PC-9 (cell line): ENCODE data around the gene CCDC106. TPM values are rescaled to one million over a fixed set of nuclear protein-coding genes. Genes with fewer than 3 reads are reported as not detected.

ENCODE experiments used
- BruUV-seq: library from RNA; stranded (reverse); fragments of 400-500 nt; replicated peaks from 2 replicates; lab custom pipeline; 2021; lab: Mats Ljungman, UMichigan
- CTCF ChIA-PET: fragments of 300-600 bp; sonication (Branson Sonifier 250); formaldehyde crosslinking; loops from one replicate; lab custom pipeline; 2022; ENCODE audit warnings: antibody characterized with exemption; lab: Charles Lee
- POLR2A ChIA-PET: fragments of 300-600 bp; sonication (Branson Sonifier 250); formaldehyde crosslinking; loops from one replicate; lab custom pipeline; 2022; ENCODE audit warnings: antibody characterized with exemption; ENCODE audit not compliant: unreplicated experiment; lab: Charles Lee
- DNase-seq, 2 experiments: peaks; one replicate each; pipeline versions ENCODE4 v3.0.0 to v3.0.0-alpha.2; 2015 to 2022; ENCODE audit warnings: mixed read lengths in 1 of 2
- H2AFZ ChIP-seq: fragments of 200-600 bp; sonication (generic); 2 replicates; pipeline ENCODE4 v1.8.1; 2017; ENCODE audit warnings: antibody characterized with exemption
- H3F3A ChIP-seq: fragments of 200-600 bp; sonication (generic); 2 replicates; pipeline ENCODE4 v1.8.1; 2017; ENCODE audit warnings: antibody characterized with exemption, mild to moderate bottlenecking, low read depth; ENCODE audit not compliant: insufficient read depth
- H3K27ac ChIP-seq: fragments of 200-600 bp; sonication (generic); 2 replicates; pipeline ENCODE4 v1.6.1; 2016; ENCODE audit warnings: mixed run types
- H3K27me3 ChIP-seq: fragments of 200-600 bp; sonication (generic); 2 replicates; pipeline ENCODE4 v1.6.1; 2016; ENCODE audit warnings: low read depth, mixed run types; ENCODE audit not compliant: insufficient read depth
- H3K36me3 ChIP-seq: fragments of 200-600 bp; sonication (generic); 2 replicates; pipeline ENCODE4 v1.6.1; 2016; ENCODE audit warnings: low read depth, mixed run types
- H3K4me1 ChIP-seq: fragments of 200-600 bp; sonication (generic); replicated peaks from 2 replicates; pipeline ENCODE4 v1.6.1; 2016; ENCODE audit warnings: mixed run types; ENCODE audit not compliant: insufficient read depth
- H3K4me2 ChIP-seq: fragments of 200-600 bp; sonication (generic); 2 replicates; pipeline ENCODE4 v1.6.1; 2017; ENCODE audit warnings: mixed run types
- H3K4me3 ChIP-seq: fragments of 200-600 bp; sonication (generic); 2 replicates; pipeline ENCODE4 v1.6.1; 2016; ENCODE audit warnings: mixed run types
- H3K79me2 ChIP-seq: fragments of 200-600 bp; sonication (generic); 2 replicates; pipeline ENCODE4 v1.6.1; 2017; ENCODE audit warnings: low read depth, mixed run types
- H3K9me2 ChIP-seq: fragments of 200-600 bp; sonication (generic); 2 replicates; pipeline ENCODE4 v1.8.1; 2017; ENCODE audit warnings: mild to moderate bottlenecking; ENCODE audit not compliant: insufficient read depth
- H3K9me3 ChIP-seq: fragments of 200-600 bp; sonication (generic); 2 replicates; pipeline ENCODE4 v1.8.1; 2016; ENCODE audit warnings: low read depth; ENCODE audit not compliant: insufficient read depth
- H4K20me1 ChIP-seq: fragments of 200-600 bp; sonication (generic); 2 replicates; pipeline ENCODE4 v1.8.1; 2017; ENCODE audit not compliant: insufficient read depth
- EZH2 ChIP-seq: fragments of 200-600 bp; sonication (generic); IDR thresholded peaks from 2 replicates; pipeline ENCODE4 v1.8.0; 2017; ENCODE audit warnings: antibody characterized with exemption, low read depth
- intact Hi-C: fragments of 100-400 bp; cut with micrococcal nuclease; formaldehyde crosslinking; loops from one replicate; pipeline ENCODE4 v1.10.0; 2022; ENCODE audit not compliant: unreplicated experiment
- total RNA-seq: library from RNA; stranded (reverse); gene quantifications from 2 replicates; pipeline ENCODE4 v1.2.3, GENCODE V29; 2021
- TF ChIP-seq, protein P1 (sequence below): fragments of 200-600 bp; sonication (generic); conservative IDR thresholded peaks from 2 replicates; pipeline ENCODE4 v1.6.1; 2017; ENCODE audit warnings: mixed run types, antibody characterized with exemption, mild to moderate bottlenecking, moderate library complexity

Gene CCDC106
- total RNA-seq, 1 experiment from 2014 or later: 3.2 TPM

DNA sequence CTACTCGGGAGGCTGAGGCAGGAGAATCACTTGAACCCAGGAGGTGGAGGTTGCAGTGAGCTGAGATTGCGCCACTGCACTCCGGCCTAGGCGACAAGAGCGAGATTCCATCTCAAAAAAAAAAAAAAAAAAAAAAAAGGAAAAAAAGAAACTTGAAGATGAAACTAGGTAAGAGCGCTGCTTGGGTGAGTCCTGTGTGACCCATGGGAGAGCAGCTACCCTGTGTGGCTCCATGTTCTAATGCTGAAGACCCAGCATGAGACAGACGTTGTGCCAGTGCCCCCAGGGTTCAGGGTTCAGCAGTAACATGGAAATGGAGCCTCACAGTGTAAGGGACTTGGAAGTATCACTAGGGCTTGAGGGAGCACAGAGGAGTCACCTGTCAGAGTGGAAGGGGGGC is 29.6 kb upstream of the CCDC106 start:
- Histone ChIP-seq H3K79me2 (no peaks in the 10 kb centered on the region), H3K4me2 (no peak overlapping the region), H4K20me1 (peaks cover 5% of the 10 kb centered on the region), H3F3A (peaks cover 30% of the 10 kb centered on the region), H3K36me3 (peaks cover 3% of the 10 kb centered on the region; the same call in 1 of the 2 replicates), H3K27me3 (no peaks in the 10 kb centered on the region), H2AFZ (no peak overlapping the region), H3K4me1 (no peaks in the 10 kb centered on the region), H3K9me2 (no peaks in the 10 kb centered on the region), H3K4me3 (no peak overlapping the region), H3K9me3 (no peaks in the 10 kb centered on the region), H3K27ac (no peak overlapping the region)
- no peak for TF ChIP-seq EZH2
- no peak for DNase-seq
- CTCF ChIA-PET: interaction anchor here (0.7 kb wide), 2 partner anchors 15 to 115 kb away, joined by 3 to 14 read pairs; no protein-coding TSS in a partner anchor
- BruUV-seq: no TSS peak
- intact Hi-C loops: no loop called here
- POLR2A ChIA-PET: no interaction called here

- no peak overlapping the region for H2AFZ ChIP-seq
- CTCF ChIA-PET: interaction anchor here (0.7 kb wide), 1 partner anchor 116 kb away, joined by 14 read pairs; no protein-coding TSS in a partner anchor
- H3K79me2 ChIP-seq: no peaks in the 10 kb centered on the region
- H3K4me1 ChIP-seq: peaks cover 5% of the 10 kb centered on the region; the same call in 1 of the 2 replicates
- no peaks in the 10 kb centered on the region for H3K27me3 ChIP-seq
- intact Hi-C loops: no loop called here
- no peak for DNase-seq
- peaks cover 35% of the 10 kb centered on the region for H3F3A ChIP-seq
- TF ChIP-seq, protein P1, sequence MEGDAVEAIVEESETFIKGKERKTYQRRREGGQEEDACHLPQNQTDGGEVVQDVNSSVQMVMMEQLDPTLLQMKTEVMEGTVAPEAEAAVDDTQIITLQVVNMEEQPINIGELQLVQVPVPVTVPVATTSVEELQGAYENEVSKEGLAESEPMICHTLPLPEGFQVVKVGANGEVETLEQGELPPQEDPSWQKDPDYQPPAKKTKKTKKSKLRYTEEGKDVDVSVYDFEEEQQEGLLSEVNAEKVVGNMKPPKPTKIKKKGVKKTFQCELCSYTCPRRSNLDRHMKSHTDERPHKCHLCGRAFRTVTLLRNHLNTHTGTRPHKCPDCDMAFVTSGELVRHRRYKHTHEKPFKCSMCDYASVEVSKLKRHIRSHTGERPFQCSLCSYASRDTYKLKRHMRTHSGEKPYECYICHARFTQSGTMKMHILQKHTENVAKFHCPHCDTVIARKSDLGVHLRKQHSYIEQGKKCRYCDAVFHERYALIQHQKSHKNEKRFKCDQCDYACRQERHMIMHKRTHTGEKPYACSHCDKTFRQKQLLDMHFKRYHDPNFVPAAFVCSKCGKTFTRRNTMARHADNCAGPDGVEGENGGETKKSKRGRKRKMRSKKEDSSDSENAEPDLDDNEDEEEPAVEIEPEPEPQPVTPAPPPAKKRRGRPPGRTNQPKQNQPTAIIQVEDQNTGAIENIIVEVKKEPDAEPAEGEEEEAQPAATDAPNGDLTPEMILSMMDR: no peak
- TF ChIP-seq EZH2: no peak
- H3K4me3 ChIP-seq: no peak overlapping the region
- H3K4me2 ChIP-seq: no peak overlapping the region
- BruUV-seq: TSS peak; percentile 3
- no peaks in the 10 kb centered on the region for H3K9me3 ChIP-seq
- H3K36me3 ChIP-seq: peaks cover 3% of the 10 kb centered on the region; the same call in 1 of the 2 replicates
- POLR2A ChIA-PET: interaction anchor here (0.7 kb wide), 1 partner anchor 106 kb away, joined by 4 read pairs; no protein-coding TSS in a partner anchor
- H3K27ac ChIP-seq: no peak overlapping the region
- peaks cover 10% of the 10 kb centered on the region for H4K20me1 ChIP-seq
- H3K9me2 ChIP-seq: no peaks in the 10 kb centered on the region
Observed at GRCh38 chr19:55619286-55619685, 28.7 kb upstream of the CCDC106 start.

- BruUV-seq: TSS peak; percentile 4
- peaks cover 10% of the 10 kb centered on the region for H4K20me1 ChIP-seq
- no peaks in the 10 kb centered on the region for H3K9me3 ChIP-seq
- intact Hi-C loops: no loop called here
- no peaks in the 10 kb centered on the region for H3K9me2 ChIP-seq
- DNase-seq: no peak
- H3K4me1 ChIP-seq: peaks cover 14% of the 10 kb centered on the region
- ChIA-PET POLR2A (no interaction called here), CTCF (interaction anchor here (0.6 kb wide), 1 partner anchor 10 kb away, joined by 6 read pairs; no protein-coding TSS in a partner anchor)
- TF ChIP-seq, protein P1: no peak
- TF ChIP-seq EZH2: no peak
- H2AFZ ChIP-seq: no peak overlapping the region
- no peaks in the 10 kb centered on the region for H3K79me2 ChIP-seq
- H3K27ac ChIP-seq: no peak overlapping the region
- no peak overlapping the region for H3K4me3 ChIP-seq
- peaks cover 35% of the 10 kb centered on the region for H3F3A ChIP-seq
- H3K36me3 ChIP-seq: 0 out of 2 replicates have a peak, but pooled peaks cover 3% of the 10 kb centered on the region
- H3K27me3 ChIP-seq: no peaks in the 10 kb centered on the region
- H3K4me2 ChIP-seq: no peak overlapping the region
Observed at GRCh38 chr19:55620410-55621204, 27.4 kb upstream of the CCDC106 start.
